Amniotic epithelial cell (primary cell): ENCODE measurements around the gene INTS6.
A peak's percentile ranks its signal among the peaks of the same experiment; 100 is the strongest.

Experiments used
- DNase-seq: peaks from one replicate; pipeline ENCODE4 v3.0.0-alpha.2; 2010; ENCODE audit warnings: low read depth

INTS6 gene

DNA sequence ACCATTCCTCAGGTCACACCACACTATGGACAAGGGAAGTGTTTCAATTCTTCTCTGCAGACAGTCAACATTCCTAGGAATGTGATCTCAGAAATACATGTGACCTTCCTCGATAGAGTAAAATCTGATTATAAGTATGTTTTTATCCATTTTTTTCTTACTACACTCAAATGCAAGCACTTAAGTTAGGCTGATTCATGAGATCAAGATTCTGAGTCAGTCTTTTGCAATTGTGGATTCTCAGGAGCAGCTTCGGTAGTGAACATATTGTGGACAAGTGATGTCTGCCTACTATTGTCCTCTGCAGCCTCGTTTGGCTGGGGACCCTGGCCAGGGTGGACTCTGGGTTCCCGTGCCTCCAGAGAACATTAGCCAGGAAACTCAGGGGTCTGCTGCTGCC lies 110.1 kb downstream of the INTS6 start:
- peak; percentile 81 for DNase-seq

DNA sequence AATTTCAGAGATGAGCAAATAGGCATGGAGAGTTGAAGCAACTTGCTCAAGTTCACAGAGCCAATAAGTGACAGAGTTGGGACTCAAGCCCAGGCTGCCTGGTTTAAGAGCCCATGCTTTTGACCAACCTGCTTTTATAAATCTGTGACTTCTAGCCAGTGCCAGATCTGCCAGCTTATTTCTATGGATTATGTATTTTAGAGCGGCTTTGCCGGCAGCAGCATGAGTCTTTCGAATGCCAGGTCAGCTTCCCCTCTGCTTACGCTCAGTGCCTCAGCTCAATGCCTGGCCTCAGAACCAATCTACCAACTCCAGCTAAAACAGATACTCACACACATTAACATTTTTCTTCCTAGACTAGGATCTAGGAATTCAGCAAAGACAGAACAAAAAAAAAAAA lies 111.0 kb downstream of the INTS6 start:
- DNase-seq: no peak

DNA sequence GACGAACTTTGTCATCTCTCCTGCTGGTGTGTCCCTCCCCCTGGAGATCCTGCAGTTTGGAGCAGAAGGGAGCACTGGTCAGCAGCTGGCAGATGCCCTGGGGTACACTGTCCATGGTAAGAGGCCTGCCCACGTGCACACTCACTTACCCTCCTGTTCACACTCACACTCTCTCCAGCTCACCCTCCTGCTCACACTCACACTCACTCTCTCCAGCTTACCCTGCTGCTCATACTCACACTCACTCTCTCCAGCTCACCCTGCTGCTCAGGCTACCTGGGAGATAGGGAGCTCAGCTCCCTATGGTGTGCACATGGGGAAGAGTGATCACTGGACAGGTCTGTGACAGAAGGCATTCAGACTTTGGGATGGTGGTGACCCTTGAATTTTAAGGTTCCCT lies 111.6 kb downstream of the INTS6 start:
- DNase-seq: no peak

DNA sequence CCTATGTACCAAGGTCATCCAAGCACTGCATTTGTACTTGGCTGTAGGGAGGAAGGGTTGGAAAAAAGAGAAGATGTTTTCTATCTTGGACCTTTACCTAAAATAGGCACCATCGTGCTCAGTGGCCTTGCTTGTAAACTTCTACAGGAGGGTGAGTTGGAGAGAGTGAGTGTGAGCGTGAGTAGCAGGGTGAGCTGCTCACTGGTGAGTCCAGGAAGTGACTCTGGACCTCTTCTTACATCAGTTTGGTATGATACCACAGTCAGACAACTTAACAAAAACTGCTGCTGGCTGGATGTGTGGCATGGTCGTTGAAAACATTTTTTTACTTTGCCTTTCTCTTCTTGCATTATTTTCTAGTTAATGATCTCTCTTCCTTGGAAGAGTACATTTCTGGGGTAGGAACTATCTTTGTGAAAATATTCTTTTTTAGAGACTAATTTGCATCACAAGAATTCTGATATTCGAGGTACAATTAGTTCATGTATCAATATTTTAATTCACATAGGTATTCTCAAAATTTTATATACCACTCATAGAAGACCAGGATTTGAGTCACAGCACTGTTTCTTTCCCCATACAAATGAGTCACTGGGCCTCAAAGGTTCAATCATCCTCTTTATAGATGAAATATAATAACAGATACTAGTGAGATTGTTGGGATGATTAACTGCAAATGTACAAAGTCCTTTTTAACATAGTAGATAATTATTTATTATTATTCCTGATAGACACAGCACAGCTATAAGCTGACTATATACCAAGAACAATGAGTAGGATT lies 112.7 kb downstream of the INTS6 start:
- peak; percentile 28 for DNase-seq

DNA sequence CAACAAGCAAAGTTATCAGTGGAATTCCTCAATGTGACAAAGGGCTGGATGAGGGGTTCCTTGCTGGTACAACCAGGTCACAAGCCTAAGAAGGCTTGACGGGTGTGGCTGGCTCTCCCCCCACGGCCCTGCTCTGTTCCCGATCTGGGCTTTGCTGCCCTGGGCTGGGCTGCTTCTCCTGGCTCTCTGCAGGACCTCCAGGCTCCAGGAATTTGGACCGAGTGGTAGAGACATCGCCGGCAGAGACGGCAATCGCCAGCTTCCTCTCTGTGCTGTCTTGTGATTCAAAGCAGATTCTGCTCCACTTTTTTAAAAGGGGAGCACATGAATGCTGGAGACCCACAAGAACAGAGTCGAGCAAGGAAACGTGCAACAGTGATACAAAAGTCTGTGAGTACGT lies 113.5 kb downstream of the INTS6 start, which contains the start of gene SERPINE3:
Gene SERPINE3, plus strand, starts transcription at position 338 of the 400 bp plus-strand sequence. CDS start 1,401 bp downstream, outside the sequence.
- peak; percentile 47 for DNase-seq

DNA sequence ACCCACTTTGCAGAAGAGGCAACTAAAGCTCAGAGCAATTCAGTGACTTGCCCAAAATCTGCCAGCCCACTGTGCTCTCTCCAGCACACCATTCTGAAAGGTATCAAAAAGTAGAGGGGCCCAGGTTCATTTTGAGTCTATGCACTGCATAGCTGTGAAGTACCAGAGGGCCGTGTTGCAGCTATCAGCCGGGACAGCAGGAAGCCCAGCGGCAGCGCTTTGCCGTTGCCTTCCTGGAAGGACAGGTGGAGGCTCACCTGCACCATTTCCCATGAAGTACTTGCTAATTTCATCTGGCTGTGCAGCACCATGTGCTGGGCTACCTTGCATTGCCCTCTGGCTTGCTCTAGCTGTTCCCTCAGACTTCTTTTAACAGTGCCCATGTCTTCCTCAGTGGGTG lies 116.1 kb downstream of the INTS6 start:
- DNase-seq: no peak

DNA sequence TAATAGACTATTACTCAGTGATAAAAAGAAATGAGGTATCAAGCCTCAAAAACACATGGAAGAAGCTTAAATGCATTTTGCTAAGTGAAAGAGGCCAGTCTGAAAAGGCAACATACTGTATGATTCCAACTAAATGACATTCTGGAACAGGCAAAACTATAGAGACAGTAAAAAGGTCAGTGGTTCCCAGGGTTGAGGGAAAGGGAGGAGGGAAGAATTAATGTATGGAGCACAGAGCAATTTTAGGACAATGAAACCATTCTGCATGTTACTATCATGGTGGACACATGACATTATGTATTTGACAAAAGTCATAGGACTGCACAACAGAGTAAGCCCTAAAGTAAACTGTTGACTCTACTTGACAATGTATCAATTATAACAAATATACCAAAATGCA lies 119.0 kb downstream of the INTS6 start:
- no peak for DNase-seq

DNA sequence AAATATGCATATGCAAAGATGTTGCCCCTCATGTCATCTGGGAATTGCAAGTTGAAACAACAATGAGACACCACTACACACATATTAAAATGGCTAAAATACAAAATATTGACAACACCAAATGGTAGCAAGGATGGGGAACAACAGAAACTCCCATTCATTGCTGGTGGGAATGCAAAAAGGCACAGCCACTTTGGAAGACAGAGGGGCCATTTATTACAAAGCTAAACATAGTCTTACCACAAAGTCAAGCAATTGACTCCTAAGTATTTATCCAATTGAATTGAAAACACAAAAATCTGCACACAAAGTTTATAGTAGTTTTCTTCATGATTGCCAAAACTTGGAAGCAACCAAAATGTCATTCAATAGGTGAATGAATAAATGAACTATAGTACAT lies 119.4 kb downstream of the INTS6 start:
- DNase-seq: no peak

DNA sequence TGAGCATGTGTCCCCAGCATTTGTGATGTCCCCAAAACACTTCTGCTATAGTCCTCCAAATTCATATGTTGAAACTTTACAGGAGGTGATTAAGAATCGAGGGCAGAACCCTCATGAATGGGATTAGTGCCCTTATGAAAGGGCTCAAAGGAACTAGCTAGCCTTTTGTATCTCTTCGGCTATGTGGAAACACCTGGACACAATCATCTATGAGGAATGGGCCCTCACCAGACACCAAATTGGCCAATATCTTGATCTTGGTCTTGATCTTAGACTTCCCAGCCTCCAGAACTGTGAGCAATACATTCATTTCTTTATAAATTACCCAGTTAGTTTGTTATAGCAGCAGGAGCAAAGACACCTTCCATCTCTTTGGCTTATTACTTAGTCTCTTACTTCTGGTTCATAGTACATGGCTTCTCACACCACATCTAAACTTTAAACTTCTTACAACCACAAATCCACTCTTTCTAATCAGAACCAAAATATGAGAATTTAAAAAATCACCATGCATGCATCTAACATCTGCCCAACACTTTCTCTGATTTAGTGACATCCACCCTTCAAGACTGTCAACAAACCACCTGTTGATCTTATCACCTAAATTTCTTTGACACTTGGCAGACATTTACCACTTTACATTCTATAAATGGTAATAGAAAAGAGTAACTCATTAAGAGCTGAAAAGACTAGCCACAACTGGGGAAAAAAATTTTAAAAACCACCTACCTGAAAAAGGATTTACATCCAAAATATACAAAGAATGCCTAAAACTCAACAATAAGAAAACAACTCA lies 120.1 kb downstream of the INTS6 start:
- no peak for DNase-seq

DNA sequence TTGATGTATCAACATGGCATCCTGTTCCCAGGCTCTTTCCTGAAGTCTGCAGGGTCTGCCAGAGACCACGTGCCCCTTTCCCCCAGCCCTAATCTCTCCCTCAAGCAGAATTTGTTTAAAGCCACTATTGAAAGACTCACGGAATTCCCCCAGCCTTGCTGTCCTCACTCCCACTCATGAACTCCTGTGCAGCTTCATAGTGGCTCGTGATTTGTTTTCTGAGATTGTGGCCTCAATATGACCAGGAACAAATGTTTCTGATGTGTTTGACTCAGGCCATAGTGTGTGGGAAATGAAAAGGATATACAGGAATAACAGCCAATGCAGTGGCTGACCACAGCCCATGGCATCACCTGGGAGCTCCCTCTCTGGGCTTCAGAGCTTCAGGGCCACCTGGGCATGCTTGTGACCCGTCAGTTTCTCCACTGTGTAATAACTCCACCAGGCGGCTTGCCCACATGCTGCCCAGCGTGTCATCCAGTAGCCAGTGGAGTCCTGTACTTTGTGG lies 121.4 kb downstream of the INTS6 start:
- peak; percentile 17 for DNase-seq

DNA sequence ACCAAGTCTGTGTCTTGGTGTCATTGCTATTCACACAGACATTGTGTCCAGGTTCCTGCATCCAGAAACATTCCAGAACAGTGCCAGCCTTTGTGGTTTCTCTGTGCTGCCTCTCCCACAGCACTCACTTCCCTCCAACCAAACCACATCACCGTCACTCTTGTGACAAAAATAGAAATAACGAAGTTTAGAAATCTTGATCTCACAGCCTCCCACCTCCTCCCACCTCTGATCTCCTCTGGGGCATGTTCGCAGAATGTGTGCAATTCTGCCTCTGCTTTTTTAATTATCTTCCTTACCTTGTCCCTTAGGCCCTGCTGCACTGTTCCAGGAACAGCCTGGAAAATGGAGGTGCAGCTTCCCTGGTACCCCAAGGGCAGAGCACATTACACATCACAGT lies 122.0 kb downstream of the INTS6 start:
- DNase-seq: peak; percentile 56

DNA sequence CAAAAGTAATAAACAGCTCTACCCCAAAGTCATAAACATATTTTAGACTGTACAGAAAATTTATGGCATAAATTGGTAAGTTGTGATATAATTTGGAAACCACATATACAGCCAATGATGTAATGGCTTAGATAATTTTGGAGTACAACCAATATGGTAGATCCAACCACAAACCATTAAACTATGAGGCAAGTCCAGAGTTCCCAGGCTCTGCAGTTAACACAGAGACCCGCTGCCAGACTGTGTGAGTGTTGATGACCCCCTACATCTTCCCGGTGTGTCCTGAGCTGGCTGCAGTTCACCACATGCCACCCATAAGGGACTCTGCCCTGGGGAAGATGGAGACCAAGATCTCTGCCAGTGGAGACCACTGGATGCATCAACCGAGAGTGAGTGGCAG lies 123.2 kb downstream of the INTS6 start:
- no peak for DNase-seq

DNA sequence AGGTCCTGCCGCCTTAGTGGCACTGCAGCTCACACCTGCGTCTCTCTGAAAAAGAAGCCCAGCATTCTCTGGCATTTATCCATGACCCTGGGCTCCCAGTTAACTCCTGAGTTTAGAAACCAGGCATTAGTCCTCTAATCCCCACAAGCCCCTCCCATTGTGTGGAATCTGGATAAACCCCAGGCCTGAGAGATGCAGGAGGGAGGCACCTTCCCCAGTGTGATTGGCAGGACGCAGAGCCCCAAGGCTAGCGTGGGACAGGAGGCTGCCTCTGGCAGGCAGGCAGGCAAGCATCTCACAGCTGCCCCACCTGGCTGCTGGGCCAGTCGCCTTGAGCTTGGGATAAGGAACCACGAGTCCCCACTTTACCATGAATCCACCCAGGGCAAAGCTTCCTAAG lies 124.3 kb downstream of the INTS6 start:
- peak; percentile 49 for DNase-seq

DNA sequence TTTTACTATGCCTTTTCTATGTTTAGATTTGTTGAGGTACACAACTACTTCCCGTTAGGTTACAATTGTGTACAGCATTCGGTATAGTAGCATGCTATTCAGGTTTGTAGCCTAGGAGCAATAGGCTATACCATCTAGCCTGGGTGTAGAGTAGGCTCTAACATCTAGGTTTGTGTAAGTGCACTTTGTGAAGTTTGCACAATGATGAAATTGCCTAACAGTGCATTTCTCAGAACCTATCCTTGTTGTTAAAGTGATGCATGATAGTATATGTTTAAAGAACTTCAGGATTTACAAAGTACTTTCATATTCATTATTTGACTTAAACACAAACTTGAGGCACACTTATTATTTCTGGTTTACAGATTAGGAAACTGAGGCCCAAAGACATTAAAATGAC lies 124.9 kb downstream of the INTS6 start:
- peak; percentile 29 for DNase-seq

DNA sequence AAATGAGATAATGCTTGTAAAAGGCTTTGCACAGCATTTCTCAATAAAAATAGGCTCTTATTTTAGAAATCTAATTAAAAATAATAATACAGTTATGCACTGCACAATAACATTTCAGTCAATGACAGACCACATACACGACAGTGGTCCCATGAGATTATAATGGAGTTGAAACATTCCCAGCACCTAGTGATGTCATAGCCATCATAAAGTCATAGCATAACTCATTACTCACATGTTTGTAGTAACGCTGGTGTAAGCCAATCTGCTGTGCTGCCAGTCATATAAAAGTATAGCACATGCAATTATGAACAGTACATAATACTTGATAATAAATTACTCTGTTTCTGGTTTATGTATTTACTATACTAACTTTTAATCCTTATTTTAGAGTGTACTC lies 126.1 kb downstream of the INTS6 start:
- DNase-seq: no peak

DNA sequence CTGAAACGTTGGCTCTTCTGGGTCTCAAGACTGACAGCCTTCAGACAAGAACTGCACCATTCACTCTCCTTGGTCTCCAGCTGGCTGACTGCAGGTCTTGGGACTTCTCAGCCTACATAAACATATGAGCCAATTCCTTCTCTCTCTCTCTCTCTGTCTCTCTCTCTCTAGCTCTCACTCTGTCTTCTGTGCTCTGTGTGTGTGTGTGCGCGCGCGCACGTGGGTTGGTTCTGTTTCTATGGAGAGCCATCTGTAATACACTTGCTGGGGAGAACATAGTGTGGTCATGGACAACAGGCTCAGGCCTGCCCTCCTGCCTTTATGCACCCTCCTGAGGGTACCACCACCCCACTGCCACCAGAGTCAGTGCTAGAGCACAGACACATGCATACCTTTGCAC lies 127.0 kb downstream of the INTS6 start:
- DNase-seq: no peak

DNA sequence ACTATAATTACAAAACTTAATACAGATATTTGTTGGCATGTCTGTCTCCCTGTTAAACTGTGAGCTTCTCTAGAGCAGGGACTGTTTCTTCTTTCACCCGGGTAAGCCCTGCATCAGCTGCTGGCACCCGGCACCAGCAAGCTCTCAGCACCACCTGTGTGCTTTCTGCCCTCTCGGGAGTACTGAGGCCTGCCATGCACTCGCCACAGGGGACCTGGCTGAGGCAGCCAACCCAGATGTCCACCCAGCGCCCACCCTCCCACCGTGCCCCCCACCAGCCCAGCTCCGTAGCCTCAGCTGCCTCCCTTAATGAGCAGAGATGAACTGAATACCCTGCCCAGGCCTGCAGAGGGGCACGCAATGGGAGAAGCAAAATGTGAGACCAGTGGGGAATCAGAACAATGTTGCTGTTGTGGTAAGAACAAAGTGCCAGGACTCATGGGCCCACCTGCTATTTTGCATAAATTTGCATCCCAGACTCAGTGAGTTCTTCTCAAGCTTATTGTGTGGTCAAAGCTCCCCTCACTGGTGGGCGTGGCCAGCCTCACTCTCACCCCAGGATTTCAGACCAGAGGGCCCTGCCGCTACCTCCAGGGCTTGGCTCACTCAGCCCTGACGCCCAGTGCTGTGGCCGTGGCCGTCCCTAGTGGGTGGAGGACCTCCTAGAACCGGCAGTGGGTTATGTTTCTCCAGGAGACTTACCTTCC lies 128.0 kb downstream of the INTS6 start:
- no peak for DNase-seq

DNA sequence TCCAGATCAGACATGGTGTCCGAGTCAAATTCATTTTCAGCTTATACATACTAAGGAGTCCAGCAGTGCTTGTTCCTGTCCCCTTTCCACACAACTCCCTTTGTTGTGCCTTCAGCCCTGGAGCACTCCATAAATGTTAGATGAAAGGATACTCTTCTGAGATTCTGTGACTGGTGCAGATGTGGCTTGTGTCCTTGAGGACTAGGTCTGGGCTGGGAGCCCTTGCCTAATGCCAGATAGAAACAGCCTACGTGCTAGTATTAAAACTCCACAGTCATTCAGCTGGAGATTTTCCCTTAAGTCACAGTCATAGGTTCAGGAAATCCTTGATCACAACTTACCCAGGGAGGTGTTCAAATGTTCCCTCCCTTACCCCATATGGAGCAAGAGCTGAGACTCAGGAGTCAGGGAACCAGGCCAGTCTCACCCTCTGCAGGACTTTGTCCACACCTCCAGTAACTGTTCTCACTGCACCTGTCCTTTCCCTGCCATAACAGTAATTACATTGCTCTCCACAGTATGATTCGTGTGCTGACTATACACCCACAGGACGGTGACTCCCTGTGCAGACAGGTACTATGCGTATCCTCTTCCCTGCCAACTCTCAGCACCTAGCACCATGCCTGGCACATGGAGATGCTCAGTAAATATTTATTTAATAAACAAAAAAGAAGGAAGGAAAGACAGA lies 128.9 kb downstream of the INTS6 start:
- DNase-seq: no peak

DNA sequence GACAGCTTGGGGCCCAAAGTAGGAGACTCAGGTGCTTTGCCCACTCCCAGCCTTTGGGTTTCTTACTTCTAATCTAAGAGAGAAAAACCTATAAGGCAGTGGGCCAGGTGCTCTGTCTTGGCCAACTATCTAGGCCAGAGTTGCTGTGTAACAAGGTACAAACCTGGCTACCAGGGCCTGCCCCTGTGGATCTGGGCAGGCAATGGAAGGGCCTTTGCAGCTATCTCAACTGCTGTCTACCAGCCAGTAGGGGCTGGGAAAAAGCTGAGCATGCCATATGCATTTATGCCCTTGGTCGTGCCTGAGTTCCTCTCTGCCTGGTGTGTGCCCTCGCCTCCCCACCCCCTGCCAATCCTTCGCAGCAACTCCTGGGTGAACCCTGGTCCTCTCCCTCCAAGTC lies 130.0 kb downstream of the INTS6 start:
- no peak for DNase-seq

DNA sequence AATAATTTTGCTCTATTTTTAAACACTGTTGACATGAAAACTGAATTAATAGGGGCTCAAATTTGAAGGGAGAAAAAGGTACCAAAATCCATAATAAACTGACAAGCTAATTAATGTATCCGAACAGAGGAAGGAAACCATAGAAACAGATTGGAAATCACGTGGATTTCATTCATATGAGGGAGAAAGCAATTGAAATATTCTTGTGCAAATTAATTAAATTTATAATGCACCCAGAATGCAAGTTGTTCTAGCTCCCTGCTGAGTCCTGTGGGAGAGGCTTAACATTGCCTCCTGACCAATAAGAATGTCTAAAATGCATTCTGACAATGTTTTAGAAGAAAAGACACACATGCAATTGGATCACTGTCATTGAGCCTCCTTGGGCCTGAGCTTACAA lies 131.0 kb downstream of the INTS6 start:
- no peak for DNase-seq

DNA sequence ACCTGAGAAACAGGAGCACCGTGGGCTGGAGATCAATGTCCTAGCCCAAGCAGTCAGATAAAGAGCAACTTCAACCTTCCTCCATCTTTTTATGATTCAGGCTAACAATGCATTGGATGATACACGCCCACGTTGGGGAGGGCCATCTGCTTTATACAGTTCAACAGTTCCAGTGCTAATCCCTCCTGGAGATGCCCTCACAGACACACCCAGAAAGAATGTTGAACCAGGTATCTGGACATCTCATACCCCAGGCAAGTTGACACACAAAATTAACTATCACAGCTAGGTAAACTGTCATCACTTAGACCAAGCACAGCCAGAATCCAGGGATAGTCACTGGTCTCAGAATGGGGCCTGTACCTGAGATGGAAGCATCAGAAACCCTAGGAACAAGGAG lies 134.0 kb downstream of the INTS6 start:
- no peak for DNase-seq

DNA sequence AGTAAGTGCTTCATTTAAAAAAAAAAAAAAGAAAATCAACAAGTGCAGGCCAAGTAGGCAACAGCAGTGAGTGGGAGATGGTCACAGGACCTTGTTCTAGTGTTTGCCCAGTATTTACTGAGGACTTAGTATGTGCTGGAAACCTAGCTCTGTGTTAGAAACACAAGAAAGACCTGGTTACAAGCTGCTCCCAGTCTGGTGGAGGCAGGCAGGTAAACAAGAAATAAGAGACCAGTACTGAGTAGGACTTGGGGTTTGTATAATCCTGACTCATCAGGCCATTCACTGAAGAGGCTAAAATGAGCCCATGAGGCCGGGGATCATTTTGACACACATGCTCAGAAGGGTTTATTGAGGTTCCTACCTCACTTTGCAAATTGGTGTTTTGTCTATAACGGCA lies 134.8 kb downstream of the INTS6 start:
- DNase-seq: no peak
